ENCODE measurements around the gene PRR19. TPM values are rescaled to one million over a fixed set of nuclear protein-coding genes. Genes with fewer than 3 reads are reported as not detected.

The PRR19 gene
- total RNA-seq, 1 donor from 2014 or later: 0.71 TPM

GRCh38 chr19:42317535-42317934, 15.6 kb downstream of the PRR19 start:
- Histone ChIP-seq H3K27me3 (ENCODE audit: low read depth) (peaks cover 25% of the 10 kb centered on the region), H3K4me3 (no peak overlapping the region), H3K9me3 (no peaks in the 10 kb centered on the region), H3K4me1 (peaks cover 9% of the 10 kb centered on the region), H3K36me3 (no peaks in the 10 kb centered on the region), H3K27ac (no peak overlapping the region)
- DNase-seq: no peak
- ATAC-seq: no peak
- TF ChIP-seq, protein P1, sequence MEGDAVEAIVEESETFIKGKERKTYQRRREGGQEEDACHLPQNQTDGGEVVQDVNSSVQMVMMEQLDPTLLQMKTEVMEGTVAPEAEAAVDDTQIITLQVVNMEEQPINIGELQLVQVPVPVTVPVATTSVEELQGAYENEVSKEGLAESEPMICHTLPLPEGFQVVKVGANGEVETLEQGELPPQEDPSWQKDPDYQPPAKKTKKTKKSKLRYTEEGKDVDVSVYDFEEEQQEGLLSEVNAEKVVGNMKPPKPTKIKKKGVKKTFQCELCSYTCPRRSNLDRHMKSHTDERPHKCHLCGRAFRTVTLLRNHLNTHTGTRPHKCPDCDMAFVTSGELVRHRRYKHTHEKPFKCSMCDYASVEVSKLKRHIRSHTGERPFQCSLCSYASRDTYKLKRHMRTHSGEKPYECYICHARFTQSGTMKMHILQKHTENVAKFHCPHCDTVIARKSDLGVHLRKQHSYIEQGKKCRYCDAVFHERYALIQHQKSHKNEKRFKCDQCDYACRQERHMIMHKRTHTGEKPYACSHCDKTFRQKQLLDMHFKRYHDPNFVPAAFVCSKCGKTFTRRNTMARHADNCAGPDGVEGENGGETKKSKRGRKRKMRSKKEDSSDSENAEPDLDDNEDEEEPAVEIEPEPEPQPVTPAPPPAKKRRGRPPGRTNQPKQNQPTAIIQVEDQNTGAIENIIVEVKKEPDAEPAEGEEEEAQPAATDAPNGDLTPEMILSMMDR (IDR thresholded peaks at IDR 0.05): no peak
- intact Hi-C loops (cut with DNase I): no loop called here

GRCh38 chr19:42322305-42322704, 20.4 kb downstream of the PRR19 start:
- DNase-seq (no peak), ATAC-seq (no peak)
- TF ChIP-seq, protein P1 (IDR thresholded peaks at IDR 0.05): no peak
- Histone ChIP-seq H3K27ac (no peak overlapping the region), H3K4me3 (no peak overlapping the region), H3K9me3 (no peaks in the 10 kb centered on the region), H3K36me3 (no peaks in the 10 kb centered on the region), H3K27me3 (ENCODE audit: low read depth) (peaks cover 29% of the 10 kb centered on the region), H3K4me1 (peaks cover 25% of the 10 kb centered on the region)
- intact Hi-C loops (cut with DNase I): no loop called here

- Histone ChIP-seq H3K4me3 (no peak overlapping the region), H3K27me3 (ENCODE audit: low read depth) (peaks cover 29% of the 10 kb centered on the region), H3K4me1 (peaks cover 30% of the 10 kb centered on the region), H3K9me3 (no peaks in the 10 kb centered on the region), H3K36me3 (no peaks in the 10 kb centered on the region), H3K27ac (no peak overlapping the region)
- DNase-seq (no peak), ATAC-seq (no peak)
- TF ChIP-seq, protein P1 (IDR thresholded peaks at IDR 0.05): no peak
- intact Hi-C loops (cut with DNase I): no loop called here
These were observed 21.5 kb downstream of the PRR19 start for GRCh38 chr19:42323473-42323851.

- Histone ChIP-seq H3K4me1 (peaks cover 30% of the 10 kb centered on the region), H3K9me3 (no peaks in the 10 kb centered on the region), H3K27ac (no peak overlapping the region), H3K36me3 (no peaks in the 10 kb centered on the region), H3K4me3 (peak overlapping the region; percentile 98), H3K27me3 (ENCODE audit: low read depth) (peaks cover 29% of the 10 kb centered on the region)
- ATAC-seq: no peak
- intact Hi-C loops (cut with DNase I): no loop called here
- DNase-seq: no peak
- TF ChIP-seq, protein P1 (IDR thresholded peaks at IDR 0.05): no peak
These were observed 22.1 kb downstream of the PRR19 start for GRCh38 chr19:42323852-42324654.

GRCh38 chr19:42324655-42325307, 22.8 kb downstream of the PRR19 start:
- no peak for ATAC-seq
- intact Hi-C loops (cut with DNase I): no loop called here
- TF ChIP-seq, protein P1 (IDR thresholded peaks at IDR 0.05): no peak

More at GRCh38 chr19:42324655-42325307, 22.8 kb downstream of the PRR19 start:
- Histone ChIP-seq H3K27ac (no peak overlapping the region), H3K27me3 (ENCODE audit: low read depth) (peaks cover 29% of the 10 kb centered on the region), H3K4me3 (peak overlapping the region; percentile 98), H3K4me1 (peaks cover 30% of the 10 kb centered on the region), H3K36me3 (no peaks in the 10 kb centered on the region), H3K9me3 (no peaks in the 10 kb centered on the region)
- no peak for DNase-seq
